ENCODE measurements around the gene ABCA4. TPM values are rescaled to one million over a fixed set of nuclear protein-coding genes. Genes with fewer than 3 reads are reported as not detected.

Gene ABCA4
- total RNA-seq, 4 donors from 2014 or later, result 0.18 to 0.57 TPM; not detected in 2

DNA sequence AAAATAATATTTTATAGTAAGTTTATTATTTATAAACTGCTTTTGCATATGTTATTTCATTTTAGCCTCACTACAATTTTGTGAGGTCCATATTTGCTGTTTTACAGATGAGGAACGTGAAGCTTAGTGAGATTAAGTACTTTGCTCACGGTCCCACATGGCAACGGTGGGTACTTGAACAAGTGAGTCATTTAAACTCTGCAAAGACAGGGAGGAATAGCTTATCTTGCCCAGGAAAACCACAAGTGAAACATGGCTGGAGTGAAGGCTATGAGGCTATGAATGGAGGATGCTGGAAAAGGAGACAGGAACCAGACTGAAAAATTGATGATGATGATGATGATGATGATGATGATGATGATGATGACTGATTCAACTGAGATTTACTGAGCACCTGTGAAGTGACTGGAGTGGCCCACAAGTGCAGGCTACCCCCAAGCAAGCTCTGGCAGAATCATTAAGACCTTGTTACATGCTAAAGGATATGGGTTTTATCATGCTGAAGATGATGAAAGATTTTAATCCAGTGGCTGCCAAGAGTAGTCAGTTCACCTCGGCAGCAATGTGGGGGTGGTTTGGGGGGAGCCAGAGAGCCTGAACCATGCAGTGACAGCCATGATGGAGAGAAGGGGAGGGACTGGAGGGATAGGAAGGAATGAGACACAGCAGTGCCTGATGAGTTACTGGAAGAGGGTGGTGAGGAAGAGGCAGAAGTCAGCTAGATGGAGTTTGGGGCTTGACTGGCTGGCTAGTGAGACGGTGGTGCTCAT, 1.4 kb upstream of the ABCA4 start:
- Histone ChIP-seq H3K4me3 (no peak overlapping the region), H3K9me3 (no peaks in the 10 kb centered on the region), H3K36me3 (no peaks in the 10 kb centered on the region), H3K27ac (no peak overlapping the region), H3K4me1 (peaks cover 0 to 2% (median 0%) of the 10 kb centered on the region in 3 donors), H3K27me3 (no peaks in the 10 kb centered on the region)
- WGBS, 2 donors, result 62 to 68% methylated on average over 5 of the region's 5 CpGs
- no peak for DNase-seq
- intact Hi-C loops (cut with DNase I), result no loop called here
- no peak for TF ChIP-seq POLR2A (IDR thresholded peaks at IDR 0.05)

- Histone ChIP-seq H3K27ac (no peak overlapping the region), H3K4me3 (no peak overlapping the region), H3K27me3 (no peaks in the 10 kb centered on the region), H3K9me3 (no peaks in the 10 kb centered on the region), H3K36me3 (no peaks in the 10 kb centered on the region), H3K4me1 (peaks cover 0 to 9% (median 0%) of the 10 kb centered on the region in 3 donors)
- intact Hi-C loops (cut with DNase I), result no loop called here
- whole genome bisulfite sequencing, 2 donors, result 72 to 89% methylated on average over 5 to 7 of the region's 8 CpGs
- no peak for DNase-seq
- no peak for TF ChIP-seq POLR2A (IDR thresholded peaks at IDR 0.05)
- TF ChIP-seq, protein P1, sequence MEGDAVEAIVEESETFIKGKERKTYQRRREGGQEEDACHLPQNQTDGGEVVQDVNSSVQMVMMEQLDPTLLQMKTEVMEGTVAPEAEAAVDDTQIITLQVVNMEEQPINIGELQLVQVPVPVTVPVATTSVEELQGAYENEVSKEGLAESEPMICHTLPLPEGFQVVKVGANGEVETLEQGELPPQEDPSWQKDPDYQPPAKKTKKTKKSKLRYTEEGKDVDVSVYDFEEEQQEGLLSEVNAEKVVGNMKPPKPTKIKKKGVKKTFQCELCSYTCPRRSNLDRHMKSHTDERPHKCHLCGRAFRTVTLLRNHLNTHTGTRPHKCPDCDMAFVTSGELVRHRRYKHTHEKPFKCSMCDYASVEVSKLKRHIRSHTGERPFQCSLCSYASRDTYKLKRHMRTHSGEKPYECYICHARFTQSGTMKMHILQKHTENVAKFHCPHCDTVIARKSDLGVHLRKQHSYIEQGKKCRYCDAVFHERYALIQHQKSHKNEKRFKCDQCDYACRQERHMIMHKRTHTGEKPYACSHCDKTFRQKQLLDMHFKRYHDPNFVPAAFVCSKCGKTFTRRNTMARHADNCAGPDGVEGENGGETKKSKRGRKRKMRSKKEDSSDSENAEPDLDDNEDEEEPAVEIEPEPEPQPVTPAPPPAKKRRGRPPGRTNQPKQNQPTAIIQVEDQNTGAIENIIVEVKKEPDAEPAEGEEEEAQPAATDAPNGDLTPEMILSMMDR (IDR thresholded peaks at IDR 0.05), result no peak
Observed at GRCh38 chr1:94121411-94121821, 468 bp upstream of the ABCA4 start.

DNA sequence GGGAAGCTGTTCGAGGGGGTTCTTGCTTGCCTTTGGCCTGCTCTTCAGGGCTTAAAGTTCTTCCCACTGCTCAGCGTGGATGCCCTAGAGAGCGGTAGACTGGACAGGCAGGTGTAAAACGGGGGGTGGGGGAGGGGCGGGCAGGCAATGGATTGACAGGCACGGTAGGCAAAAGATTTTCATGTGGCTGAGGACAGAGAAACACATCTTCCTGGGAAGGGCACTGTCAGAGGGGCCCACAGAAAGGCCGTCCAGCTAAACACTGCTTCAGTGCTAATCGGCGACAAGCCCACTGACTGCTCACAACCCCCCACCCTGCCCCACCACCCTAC, 412 bp downstream of the ABCA4 start:
- H3K4me3 ChIP-seq, result no peak overlapping the region
- no peaks in the 10 kb centered on the region for H3K36me3 ChIP-seq
- intact Hi-C loops (cut with DNase I), result no loop called here
- 90 to 94% methylated on average over 4 to 7 of the region's 9 CpGs for WGBS, 2 donors
- no peak overlapping the region for H3K27ac ChIP-seq
- no peak for DNase-seq
- H3K27me3 ChIP-seq, result peaks cover 0 to 4% (median 0%) of the 10 kb centered on the region in 4 donors
- H3K4me1 ChIP-seq, result peaks cover 0 to 9% (median 0%) of the 10 kb centered on the region in 3 donors
- no peak for TF ChIP-seq POLR2A (IDR thresholded peaks at IDR 0.05)
- TF ChIP-seq, protein P1 (IDR thresholded peaks at IDR 0.05), result no peak
- no peaks in the 10 kb centered on the region for H3K9me3 ChIP-seq

DNA sequence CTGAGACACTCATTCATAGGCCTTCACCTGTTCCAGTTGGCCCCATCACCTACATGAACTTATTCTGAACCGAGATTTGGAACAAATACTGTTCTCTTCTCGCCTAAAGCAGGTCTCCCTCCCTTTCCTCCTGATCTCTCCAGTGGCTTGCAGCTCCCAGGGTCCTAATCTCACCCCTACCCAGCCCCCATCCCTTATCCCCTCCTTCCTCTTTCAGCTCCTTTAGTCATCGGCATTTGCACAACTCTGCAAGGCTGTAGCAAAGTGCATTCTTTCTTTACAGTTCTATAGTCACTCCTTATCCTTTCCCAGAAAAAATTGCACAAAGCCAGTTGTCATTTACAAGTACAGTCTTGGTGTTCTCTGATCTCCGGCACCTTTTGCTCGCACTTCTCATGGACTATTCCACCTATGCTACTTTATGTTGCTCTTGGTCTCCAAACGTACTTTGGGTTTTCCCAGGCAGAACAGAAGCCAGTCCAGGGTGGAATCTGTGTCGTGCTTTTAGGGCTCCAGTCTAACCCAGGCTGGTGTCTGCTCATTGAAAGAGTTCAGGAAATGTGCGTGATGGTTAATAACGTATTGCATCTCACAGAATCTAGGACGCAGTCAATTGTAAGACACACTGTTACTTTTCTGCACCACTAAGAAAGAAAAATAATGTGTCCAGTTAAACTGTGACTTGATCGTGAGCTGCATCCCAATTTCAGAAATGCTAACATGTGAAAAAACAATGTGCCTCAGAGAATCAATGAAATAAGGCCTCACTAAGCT, 965 bp downstream of the ABCA4 start:
- intact Hi-C loops (cut with DNase I), result no loop called here

DNA sequence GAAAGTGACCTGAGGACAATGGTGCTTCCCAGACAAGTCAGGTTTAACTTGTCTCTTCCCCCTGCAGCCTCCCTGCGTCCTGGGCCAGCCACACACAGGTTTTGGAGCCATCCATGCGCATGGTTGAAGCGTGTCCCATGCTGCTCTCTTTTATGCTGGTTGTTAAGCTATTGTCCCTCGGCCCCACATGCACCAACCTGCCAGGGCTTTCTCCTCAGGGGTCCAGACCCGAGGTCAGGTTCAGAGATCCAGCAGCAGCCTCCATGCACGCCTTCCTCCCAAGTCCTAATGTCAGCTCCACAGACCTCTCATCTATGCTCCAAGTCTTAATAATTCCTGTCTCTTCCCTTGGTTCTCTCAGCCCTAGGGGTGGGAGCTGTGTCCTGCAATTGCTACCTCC, 1.6 kb downstream of the ABCA4 start:
- TF ChIP-seq, protein P1 (IDR thresholded peaks at IDR 0.05), result no peak
- TF ChIP-seq POLR2A (IDR thresholded peaks at IDR 0.05), result no peak
- no peaks in the 10 kb centered on the region for H3K9me3 ChIP-seq
- WGBS, 2 donors, result 74 to 81% methylated on average over 6 of the region's 6 CpGs
- no peak for DNase-seq
- intact Hi-C loops (cut with DNase I), result no loop called here
- peaks cover 0 to 4% (median 0%) of the 10 kb centered on the region in 4 donors for H3K27me3 ChIP-seq
- H3K27ac ChIP-seq, result no peak overlapping the region
- peaks cover 0 to 9% (median 0%) of the 10 kb centered on the region in 3 donors for H3K4me1 ChIP-seq
- no peaks in the 10 kb centered on the region for H3K36me3 ChIP-seq
- no peak overlapping the region for H3K4me3 ChIP-seq

More for the DNA sequence above, 965 bp downstream of the ABCA4 start:
- no peak overlapping the region for H3K4me3 ChIP-seq
- peaks cover 0 to 4% (median 0%) of the 10 kb centered on the region in 4 donors for H3K27me3 ChIP-seq
- H3K9me3 ChIP-seq, result no peaks in the 10 kb centered on the region
- DNase-seq, result no peak
- TF ChIP-seq POLR2A (IDR thresholded peaks at IDR 0.05), result no peak
- TF ChIP-seq, protein P1 (IDR thresholded peaks at IDR 0.05), result no peak
- H3K36me3 ChIP-seq, result no peaks in the 10 kb centered on the region
- peaks cover 0 to 9% (median 0%) of the 10 kb centered on the region in 3 donors for H3K4me1 ChIP-seq
- WGBS, 2 donors, result 80 to 84% methylated on average over 10 to 11 of the region's 11 CpGs
- H3K27ac ChIP-seq, result no peak overlapping the region
